OCI-LY7 (cell line): ENCODE measurements around the gene CILP2.

Experiments
- CTCF ChIP-seq: fragments of 200-600 bp; sonication (generic); conservative IDR thresholded peaks from 2 replicates; pipeline ENCODE4 v1.5.1; 2014; ENCODE audit warnings: mild to moderate bottlenecking, antibody characterized with exemption, low read length, moderate library complexity, mixed read lengths
- EZH2phosphoT487 ChIP-seq: fragments of 200-600 bp; sonication (generic); IDR thresholded peaks from 2 replicates; pipeline ENCODE4 v1.6.1; 2018; ENCODE audit warnings: low read depth, borderline replicate concordance, mild to moderate bottlenecking, mixed run types, antibody characterized with exemption, low read length, moderate library complexity, mixed read lengths

- no peak for TF ChIP-seq CTCF
- TF ChIP-seq EZH2phosphoT487: no peak
These were observed 41.7 kb downstream of the CILP2 start for GRCh38 chr19:19579533-19580361.
